GM21390 (cell line): ENCODE data around the gene RHOBTB3.

Experiments
- ATAC-seq: cut with Tn5 transposase; IDR thresholded peaks from one replicate; pipeline ENCODE4 v1.9.1; 2021; ENCODE audit not compliant: unreplicated experiment

The RHOBTB3 gene

DNA sequence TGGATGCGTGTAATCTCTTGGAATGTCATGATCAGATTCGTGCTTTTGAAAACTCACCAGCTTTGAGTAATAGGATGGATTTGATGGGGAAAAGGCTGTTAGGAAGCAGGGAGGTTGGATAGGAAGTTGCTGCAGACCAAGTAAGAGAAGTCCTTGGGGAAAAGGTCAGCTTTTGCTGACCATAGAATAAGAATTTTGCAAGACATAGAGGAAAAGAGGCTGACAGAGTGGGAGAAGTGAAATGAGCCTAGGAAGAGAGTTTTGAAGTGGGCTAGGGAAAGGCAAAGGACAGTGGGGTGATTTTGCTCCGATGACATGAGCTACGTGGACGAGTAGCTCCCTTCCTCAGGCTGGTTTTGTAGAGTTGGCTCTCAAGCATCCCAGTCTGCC is 31.5 kb downstream of the RHOBTB3 start:
- no peak for ATAC-seq

DNA sequence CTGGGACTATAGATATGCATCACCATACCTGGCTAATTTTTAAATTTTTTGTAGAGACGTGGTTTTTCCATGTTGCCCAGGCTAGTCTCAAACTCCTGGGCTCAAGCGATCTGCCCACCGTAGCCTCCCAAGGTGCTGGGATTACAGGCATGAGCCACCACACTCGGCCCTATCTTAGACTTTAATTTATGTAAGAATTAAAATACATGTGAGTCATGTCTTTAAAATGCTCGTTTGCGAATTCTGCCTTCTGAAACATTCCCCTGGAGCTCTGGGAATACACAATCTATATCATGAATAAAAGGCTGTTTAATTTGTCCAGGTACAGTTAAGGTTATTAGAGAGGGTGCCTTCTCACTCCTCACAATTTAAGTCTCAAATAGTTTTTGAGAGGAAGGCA is 32.8 kb downstream of the RHOBTB3 start:
- no peak for ATAC-seq

GRCh38 chr5:95768731-95769130 is 37.6 kb downstream of the RHOBTB3 start:
- no peak for ATAC-seq

- no peak for ATAC-seq
These were observed 39.9 kb downstream of the RHOBTB3 start for GRCh38 chr5:95770830-95771708.

DNA sequence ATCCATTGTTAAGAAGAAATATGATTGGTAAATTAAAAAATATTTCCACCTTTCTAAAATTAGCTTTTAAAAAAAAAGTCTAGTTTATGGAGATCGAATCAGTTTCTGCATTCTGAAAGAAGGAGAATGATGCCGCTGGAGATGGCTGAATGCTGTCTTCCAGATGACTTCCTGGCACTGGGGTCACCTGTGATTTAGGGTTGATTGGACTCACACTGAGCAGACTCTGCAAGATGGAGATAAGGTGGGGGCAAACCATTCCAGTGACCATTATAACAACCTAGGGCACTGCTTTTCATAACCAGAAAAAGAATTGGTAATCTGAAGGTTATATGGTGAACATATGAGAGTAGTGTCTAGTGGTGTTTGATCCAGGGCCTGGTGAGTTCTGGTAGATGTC is 40.8 kb downstream of the RHOBTB3 start:
- ATAC-seq = no peak

GRCh38 chr5:95773335-95774059 is 42.4 kb downstream of the RHOBTB3 start:
- ATAC-seq = no peak

- no peak for ATAC-seq
These were observed 46.3 kb downstream of the RHOBTB3 start for GRCh38 chr5:95777441-95777840.

DNA sequence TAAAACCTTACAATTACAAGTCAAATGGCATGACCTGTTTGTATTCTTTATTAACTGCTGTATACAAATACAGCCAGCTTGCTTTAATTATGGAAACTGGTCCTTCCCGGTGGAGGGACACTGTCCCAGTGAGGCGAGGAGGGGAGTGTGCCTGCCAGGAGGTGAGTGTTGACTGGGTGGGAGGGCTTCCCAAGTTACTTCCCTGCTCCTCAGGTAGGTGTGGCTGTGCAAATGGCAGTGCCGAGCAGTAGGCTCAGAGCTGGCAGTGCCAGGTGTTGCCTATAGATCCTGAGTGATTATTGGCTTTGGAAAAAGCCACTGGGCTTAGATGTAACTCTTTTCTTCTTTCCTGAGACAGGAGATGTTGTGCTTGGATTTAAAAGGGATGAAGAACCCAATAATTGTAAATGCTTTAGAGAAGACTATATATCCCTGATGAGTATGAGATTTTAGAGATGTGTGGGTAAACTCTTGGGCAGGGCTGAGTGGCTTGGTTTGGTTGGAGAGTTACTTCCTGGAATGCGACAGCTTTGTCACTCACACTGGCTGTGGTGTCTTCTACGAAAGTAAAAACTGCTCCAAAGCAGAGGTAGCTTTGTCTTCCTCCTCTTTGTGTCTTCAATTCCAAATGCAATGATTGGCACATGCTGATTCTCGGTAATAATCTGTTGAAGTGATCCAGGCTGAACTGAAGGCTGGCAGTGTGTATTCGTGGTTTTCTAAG is 47.7 kb downstream of the RHOBTB3 start:
- ATAC-seq = no peak

DNA sequence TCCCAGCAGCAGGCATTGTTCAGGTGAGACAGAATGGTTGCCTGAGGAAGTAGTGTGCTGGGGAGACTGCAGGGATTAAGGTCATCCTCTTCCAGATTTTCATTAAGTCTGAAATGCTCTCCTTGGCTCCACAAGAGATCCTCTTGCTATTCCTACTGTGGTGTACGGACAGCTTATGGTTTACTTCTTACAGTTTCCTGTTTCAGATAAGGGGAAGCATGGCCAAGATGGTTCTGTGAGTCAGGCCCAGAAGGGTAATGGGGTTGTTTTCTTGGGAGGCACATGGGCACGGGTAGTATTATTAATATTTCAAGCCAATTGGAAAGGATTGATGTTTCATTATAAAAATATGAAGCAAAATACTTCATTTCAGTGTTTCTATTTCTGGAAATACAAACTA is 48.5 kb downstream of the RHOBTB3 start:
- ATAC-seq = no peak

DNA sequence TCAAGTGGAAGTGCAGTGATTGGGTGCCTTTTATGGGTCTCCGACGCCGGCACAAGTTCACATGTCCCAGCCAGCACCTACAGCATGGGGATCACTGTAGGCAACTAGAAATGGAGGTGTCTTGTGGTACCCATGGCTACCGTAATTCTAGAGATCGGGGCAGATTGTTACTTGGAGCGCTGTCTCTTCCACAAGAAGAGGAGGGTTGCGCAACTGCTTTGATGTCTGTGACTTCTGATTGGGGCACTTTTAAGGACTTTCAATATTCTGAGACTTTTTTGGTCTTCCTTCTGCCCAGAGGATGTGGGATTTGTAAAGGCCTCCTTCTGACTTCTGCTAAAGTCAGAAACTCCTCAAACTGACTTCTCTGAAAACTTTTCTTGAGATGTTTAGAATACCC is 49.5 kb downstream of the RHOBTB3 start:
- ATAC-seq = no peak

GRCh38 chr5:95781101-95781583 is 50.0 kb downstream of the RHOBTB3 start:
- peak; percentile 90 for ATAC-seq

DNA sequence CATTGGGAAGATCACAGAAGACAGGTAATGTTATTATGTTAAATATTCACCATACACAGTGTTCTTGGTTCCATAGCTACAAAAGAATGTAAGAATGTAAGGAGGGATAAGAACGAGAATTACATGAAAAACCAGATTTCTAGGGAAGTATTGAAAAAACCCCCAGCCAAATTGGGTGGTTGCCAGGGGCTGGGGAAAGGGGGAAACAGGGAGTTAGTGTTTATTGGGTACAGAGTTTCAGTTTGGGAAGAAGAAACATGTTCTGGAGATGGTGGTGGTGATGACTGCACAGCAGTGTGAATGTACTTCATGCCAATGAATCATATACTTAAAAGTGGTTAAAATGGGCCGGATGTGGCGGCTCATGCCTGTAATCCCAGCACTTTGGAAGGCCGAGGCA is 51.0 kb downstream of the RHOBTB3 start:
- no peak for ATAC-seq

DNA sequence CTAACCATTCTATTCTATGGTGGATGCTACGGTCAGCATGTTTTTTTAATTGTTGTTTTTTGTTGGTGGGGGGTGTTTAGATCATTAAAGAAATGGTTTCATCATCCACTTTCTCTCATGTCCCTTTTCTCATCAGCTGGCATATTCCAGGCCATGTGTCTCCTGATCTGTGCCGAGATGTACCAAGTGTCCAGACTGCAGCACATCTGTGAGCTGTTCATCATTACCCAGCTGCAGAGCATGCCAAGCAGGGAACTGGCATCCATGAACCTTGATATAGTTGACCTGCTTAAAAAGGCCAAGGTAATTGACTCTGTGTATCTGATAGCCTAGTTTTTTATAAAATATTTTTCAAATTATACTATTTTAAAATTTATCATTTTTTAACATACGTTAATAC is 52.5 kb downstream of the RHOBTB3 start:
- ATAC-seq = no peak

GRCh38 chr5:95784514-95785302 is 53.6 kb downstream of the RHOBTB3 start:
- no peak for ATAC-seq

DNA sequence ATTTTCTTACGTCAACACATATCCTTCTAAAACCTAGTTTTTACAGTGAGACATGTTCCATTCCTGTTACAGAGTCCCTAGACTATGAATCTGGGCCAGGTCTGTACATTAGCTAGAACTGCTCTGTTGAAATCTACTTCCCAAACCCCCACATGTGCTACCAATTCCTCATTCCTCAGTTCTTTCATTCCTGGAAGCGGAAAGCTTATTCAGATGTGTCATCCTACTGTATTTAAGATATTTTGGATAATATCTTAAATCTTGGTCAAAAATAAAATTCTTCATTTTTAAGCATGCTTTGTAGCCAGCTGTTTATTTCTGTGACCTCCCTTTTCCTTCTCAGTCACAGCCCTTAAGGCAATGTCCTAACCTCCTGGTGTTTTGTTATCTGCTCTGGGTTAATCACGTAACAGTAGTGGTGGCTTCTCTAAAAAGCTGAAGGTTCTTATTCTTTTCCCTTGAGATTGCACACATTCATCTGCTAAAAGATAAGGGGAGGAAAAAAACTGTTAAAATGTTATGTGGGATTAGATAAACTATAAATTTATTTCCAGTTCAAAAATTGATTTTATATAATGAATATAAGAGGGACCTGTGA is 55.8 kb downstream of the RHOBTB3 start:
- ATAC-seq = no peak

DNA sequence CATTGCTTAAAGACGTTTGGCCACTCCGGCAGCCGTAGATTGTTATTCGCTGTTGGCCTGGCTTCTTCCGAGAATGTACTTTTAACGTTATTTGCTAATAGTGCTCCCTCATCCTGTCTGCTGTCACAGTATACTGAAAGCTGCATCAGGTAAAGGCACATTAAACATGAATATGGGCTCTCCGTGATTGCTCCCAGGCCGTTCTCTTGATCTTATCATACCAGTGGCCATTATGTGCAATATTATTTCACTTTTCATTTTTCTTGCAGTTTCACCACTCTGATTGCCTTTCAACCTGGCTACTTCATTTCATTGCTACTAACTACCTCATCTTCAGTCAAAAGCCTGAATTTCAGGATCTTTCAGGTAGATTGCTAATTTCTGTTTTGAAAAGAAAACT is 57.4 kb downstream of the RHOBTB3 start:
- no peak for ATAC-seq

- no peak for ATAC-seq
These were observed 60.6 kb downstream of the RHOBTB3 start for GRCh38 chr5:95791751-95792150.

DNA sequence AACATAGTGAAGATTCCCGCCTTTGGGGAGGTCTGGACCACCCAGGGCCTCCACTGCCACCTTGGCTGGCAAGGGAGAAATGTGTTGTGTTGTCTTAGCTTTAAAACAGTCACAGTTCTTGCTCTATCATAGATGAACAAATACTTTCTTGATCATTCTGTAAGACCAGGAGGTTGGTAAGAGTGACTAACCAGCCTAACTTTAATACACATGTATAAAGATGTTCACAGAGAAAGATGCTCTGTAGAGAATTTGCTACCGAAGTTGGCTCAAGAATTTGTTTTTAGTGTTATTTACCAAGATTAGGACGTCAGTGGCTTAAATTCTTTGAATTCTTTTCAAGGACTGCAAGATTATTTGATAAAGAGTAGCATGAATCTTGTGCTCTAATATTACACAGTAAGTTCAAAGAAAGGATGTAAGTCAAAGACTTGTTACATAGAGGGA is 63.0 kb downstream of the RHOBTB3 start:
- ATAC-seq = no peak

DNA sequence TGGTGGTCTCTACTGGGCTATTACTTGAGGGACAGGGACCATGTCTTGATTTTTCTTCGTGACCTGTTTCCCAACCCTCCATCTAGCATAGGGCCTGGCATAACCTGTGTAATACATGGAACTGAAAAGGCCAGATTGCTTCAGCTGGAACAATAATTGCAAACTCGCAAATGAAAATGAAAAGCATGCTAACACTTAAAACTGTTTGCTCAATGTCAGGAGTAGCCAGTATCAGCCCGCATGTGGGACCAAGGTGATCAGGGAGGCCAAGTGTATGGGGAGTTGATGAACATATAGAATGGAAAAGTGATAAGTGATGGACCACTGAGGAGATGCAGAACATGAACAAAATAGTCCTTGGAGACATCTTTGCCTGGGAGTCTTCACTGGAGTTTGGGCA is 66.2 kb downstream of the RHOBTB3 start:
- ATAC-seq = no peak

GRCh38 chr5:95798048-95798447 is 66.9 kb downstream of the RHOBTB3 start:
- ATAC-seq = no peak
